Stomach (tissue), 4 donors: ENCODE measurements around the gene TNRC6C.

Experiments used
- CTCF ChIP-seq, 7 experiments: fragments of 450-650 bp in 4 of 7; fragments of 200-600 bp in 3 of 7; sonication (generic) in 3 of 7; IDR thresholded peaks; one replicate each; pipeline ENCODE4 v1.5.1; 2016 to 2019; ENCODE audit warnings: antibody characterized with exemption in 7 of 7, control low read depth in 2 of 7, mild to moderate bottlenecking in 1 of 7
- EP300 ChIP-seq: sonication (generic); formaldehyde crosslinking; IDR thresholded peaks from one replicate; pipeline ENCODE4 v1.6.1; 2017; ENCODE audit warnings: antibody characterized with exemption
- POLR2A ChIP-seq, 4 donors: fragments of 450-650 bp; IDR thresholded peaks; one replicate each; pipeline ENCODE4 v1.6.1; 2016; ENCODE audit warnings: antibody characterized with exemption in 4 of 4, control low read depth in 2 of 4, mild to moderate bottlenecking in 1 of 4, moderate library complexity in 1 of 4
- POLR2AphosphoS5 ChIP-seq, 3 donors: sonication (generic); formaldehyde crosslinking; IDR thresholded peaks; one replicate each; pipeline ENCODE4 v1.6.1; 2016; ENCODE audit warnings: antibody characterized with exemption in 3 of 3

DNA sequence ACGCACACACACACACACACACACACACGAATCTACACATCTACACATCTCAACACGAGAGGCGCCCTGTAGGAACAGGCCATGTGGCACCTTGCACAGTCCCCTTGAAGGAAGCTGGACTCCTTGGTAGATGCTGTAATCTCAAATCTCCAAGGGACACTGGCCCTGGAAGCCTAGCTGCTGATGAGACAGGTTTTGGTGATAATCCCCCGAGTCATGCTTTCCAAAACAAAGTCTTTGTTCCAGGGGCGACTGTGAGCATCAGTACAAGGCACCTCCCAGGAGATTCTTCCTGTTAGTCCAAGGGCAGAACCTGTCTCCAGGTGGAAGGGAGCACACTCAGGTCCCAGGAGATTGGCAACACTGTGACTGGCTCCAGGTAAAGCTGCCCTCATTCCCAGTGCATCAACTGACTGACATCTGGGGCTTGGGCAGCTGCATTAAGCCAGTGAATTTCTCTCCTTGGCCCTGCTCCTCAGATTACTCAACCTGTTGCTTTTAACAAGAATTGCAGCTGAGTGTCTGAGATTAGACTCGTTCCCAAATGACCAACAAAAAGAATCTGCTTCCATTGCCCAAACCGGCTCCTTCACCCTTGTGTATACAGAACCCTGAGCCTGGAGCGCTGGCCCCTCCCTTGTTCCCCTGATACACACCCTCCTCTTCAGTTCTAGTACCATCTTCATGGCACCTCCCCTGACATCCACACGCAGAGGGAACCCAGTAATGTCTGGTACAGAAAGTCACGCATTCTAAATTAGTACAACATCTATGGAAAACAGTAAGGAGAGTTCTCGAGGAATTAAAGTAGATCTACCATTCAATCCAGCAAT lies 13.9 kb upstream of the TNRC6C start:
- TF ChIP-seq CTCF (IDR thresholded peaks at IDR 0.05) (no peak), POLR2A (IDR thresholded peaks at IDR 0.05) (no peak), POLR2AphosphoS5 (IDR thresholded peaks at IDR 0.05) (no peak), EP300 (no peak)
